ENCODE measurements around the gene SLC26A9.

DNA sequence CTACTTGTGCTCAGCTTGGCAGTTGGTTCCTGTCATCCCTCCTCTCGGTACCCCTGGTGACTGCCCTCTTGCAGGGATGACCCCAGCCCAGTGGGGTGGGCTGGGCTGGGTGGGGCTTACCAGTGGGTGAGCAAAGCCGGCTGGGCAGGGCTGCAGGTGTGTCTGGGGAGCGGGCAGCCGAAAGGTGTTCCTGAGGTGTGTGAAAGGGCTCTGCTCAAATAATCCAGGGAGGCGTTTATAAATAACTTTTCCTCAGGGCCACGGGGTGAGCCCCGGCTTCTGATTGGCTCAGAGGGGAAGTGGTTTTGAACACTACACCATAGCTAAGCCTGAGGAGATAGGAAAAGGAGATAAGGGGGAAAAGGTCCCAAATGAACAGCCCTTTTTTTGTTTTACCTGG, at the start of gene SLC26A9:
- TF ChIP-seq, protein P1, sequence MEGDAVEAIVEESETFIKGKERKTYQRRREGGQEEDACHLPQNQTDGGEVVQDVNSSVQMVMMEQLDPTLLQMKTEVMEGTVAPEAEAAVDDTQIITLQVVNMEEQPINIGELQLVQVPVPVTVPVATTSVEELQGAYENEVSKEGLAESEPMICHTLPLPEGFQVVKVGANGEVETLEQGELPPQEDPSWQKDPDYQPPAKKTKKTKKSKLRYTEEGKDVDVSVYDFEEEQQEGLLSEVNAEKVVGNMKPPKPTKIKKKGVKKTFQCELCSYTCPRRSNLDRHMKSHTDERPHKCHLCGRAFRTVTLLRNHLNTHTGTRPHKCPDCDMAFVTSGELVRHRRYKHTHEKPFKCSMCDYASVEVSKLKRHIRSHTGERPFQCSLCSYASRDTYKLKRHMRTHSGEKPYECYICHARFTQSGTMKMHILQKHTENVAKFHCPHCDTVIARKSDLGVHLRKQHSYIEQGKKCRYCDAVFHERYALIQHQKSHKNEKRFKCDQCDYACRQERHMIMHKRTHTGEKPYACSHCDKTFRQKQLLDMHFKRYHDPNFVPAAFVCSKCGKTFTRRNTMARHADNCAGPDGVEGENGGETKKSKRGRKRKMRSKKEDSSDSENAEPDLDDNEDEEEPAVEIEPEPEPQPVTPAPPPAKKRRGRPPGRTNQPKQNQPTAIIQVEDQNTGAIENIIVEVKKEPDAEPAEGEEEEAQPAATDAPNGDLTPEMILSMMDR (IDR thresholded peaks at IDR 0.05; ENCODE audit: low read depth, low read length, poor library complexity, severe bottlenecking), result no peak
- no peak for TF ChIP-seq EZH2phosphoT487 (IDR thresholded peaks at IDR 0.05; ENCODE audit: borderline replicate concordance, low read length)
